GM12864 (cell line): ENCODE measurements around the gene NTSR1.

Source experiments
- DNase-seq: peaks from one replicate; pipeline ENCODE4 v3.0.0-alpha.2; 2011; ENCODE audit warnings: low read depth
- H3K4me3 ChIP-seq: 2 replicates; pipeline ENCODE4 v1.5.1; 2011; ENCODE audit warnings: mild to moderate bottlenecking, low read depth, low read length, control low read depth
- TF ChIP-seq, protein P1 (sequence below): IDR thresholded peaks from 2 replicates; pipeline ENCODE4 v1.5.1; 2011; ENCODE audit warnings: low read depth, mild to moderate bottlenecking, moderate library complexity, low read length, control low read depth, inconsistent platforms; ENCODE audit errors: missing control alignments

The NTSR1 gene

DNA sequence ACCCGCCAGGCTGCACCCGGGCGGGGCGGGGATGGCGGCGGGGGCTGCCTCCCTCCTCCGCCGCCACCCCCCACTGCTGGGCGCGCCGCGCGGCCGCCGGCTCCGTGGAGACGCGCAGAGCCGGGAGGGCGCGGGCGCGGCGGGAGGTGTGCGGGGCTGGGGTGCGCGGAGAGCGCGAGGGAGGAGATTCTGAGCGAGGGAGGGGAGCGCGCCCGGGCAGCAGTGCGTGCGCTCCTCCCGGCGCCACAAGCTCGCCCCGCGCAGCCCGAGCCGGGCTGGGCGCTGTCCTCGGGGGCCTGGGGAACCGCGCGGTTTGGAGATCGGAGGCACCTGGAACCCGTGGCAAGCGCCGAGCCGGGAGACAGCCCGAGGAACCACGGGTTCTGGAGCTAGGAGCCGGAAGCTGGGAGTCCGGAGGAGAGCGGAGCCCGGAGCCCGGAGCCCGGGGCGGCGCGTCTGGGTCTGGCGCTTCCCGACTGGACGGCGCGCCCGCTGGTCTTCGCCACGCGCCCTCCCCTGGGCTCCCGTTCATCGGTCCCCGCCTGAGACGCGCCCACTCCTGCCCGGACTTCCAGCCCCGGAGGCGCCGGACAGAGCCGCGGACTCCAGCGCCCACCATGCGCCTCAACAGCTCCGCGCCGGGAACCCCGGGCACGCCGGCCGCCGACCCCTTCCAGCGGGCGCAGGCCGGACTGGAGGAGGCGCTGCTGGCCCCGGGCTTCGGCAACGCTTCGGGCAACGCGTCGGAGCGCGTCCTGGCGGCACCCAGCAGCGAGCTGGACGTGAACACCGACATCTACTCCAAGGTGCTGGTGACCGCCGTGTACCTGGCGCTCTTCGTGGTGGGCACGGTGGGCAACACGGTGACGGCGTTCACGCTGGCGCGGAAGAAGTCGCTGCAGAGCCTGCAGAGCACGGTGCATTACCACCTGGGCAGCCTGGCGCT lies at the start of gene NTSR1:
TSS of gene NTSR1 (plus strand) at position 246 of the 946 bp plus-strand sequence. CDS start at position 618, 372 bp downstream.
- DNase-seq, result no peak
- TF ChIP-seq, protein P1, sequence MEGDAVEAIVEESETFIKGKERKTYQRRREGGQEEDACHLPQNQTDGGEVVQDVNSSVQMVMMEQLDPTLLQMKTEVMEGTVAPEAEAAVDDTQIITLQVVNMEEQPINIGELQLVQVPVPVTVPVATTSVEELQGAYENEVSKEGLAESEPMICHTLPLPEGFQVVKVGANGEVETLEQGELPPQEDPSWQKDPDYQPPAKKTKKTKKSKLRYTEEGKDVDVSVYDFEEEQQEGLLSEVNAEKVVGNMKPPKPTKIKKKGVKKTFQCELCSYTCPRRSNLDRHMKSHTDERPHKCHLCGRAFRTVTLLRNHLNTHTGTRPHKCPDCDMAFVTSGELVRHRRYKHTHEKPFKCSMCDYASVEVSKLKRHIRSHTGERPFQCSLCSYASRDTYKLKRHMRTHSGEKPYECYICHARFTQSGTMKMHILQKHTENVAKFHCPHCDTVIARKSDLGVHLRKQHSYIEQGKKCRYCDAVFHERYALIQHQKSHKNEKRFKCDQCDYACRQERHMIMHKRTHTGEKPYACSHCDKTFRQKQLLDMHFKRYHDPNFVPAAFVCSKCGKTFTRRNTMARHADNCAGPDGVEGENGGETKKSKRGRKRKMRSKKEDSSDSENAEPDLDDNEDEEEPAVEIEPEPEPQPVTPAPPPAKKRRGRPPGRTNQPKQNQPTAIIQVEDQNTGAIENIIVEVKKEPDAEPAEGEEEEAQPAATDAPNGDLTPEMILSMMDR, result no peak
- H3K4me3 ChIP-seq, result no peak within 1 kb of the TSS

DNA sequence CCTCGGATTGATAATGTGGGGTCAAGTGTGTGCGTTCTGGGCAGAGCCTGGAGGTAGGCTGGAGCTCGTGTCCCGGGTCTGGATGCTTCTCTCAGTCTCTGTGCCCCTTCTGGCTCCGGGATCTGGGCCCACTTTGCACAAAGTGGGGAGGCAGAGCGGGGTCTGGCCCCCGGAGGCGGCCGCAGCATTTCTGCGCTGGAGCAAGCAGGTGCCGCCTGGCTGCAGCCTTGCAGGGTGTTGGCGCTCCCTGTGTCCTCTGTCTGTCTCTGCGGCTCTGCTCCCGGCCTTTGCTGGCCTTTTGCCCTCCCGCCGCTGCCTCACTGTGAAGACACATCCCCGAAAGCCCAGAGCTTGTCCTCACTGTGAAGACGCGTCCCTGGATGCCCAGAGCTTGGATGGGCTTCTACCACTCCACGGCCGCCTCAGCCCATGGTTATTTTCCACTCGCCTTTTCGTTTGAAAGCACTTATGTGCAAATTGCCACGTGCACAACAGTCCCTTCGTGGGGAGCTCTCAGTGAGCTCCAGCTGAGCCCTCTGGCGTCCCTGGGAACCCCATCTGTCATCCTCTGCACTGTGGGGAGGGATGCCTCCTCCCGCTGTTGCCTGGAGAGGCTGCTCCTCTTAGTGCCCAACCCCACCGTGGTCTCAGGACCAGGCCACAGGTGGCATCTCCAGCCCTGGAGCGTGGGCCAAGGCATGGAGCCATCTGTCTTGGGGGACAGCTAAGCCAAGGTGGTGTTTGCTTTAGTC lies 49.0 kb upstream of the NTSR1 start:
- TF ChIP-seq, protein P1, result no peak
- no peak for DNase-seq

DNA sequence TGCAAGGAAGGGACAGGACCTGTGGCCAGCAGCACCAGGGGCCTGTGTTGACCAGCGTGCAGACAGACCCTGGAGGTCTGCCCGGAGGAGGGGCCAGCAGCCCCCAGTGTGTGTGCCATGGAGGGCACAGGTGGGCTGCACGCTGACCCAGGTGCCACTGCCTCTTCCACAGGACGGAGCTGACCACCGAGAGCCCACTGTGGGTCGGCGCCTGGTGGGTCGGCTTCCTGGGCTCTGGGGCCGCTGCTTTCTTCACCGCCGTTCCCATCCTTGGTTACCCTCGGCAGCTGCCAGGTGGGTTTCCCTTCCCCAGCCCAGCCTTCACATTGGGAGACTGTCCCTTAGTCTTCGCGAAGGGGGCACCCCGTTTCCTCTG lies 48.4 kb upstream of the NTSR1 start:
- H3K4me3 ChIP-seq, result no peak overlapping the region
- no peak for DNase-seq
- TF ChIP-seq, protein P1, result no peak

More for the DNA sequence above, 49.0 kb upstream of the NTSR1 start:
- no peak overlapping the region for H3K4me3 ChIP-seq

DNA sequence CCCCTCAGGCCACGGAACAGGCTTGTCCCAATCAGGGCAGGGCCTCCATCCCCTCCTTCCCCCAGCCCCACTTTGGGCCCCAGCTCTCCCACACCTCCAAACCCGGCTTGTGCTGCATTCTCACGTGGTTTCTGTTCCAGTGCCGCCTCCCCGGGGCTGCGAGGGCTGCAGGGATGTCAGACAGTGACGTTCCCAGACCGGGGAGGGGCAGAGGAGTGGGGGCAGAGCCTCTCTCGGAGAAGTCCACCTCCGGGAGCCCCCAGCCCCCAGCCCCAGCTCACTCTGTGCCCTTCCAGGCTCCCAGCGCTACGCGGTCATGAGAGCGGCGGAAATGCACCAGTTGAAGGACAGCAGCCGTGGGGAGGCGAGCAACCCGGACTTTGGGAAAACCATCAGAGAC lies 47.9 kb upstream of the NTSR1 start:
- TF ChIP-seq, protein P1, result no peak
- no peak for DNase-seq
- no peak overlapping the region for H3K4me3 ChIP-seq

DNA sequence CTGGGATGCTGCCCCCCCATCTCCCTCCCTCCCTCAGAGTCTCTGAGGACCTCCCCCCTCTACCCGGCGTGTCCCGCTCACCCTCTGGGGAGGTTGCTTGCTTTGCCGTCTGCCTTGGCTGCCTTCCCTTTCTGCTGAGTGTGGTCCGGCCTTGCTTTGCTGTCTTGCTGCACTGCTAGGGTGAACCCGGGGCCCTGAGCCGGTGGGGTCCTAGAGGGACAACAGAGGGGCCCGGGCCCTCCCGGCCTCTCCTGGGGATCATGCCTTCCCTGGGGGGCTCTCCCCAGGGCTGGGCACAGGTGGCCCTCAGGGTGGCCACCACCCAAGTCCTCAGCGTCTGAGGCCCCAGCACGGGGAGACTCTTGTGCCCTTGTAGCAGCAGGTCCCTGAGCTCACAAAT lies 47.0 kb upstream of the NTSR1 start:
- no peak overlapping the region for H3K4me3 ChIP-seq
- DNase-seq, result no peak
- TF ChIP-seq, protein P1, result no peak

DNA sequence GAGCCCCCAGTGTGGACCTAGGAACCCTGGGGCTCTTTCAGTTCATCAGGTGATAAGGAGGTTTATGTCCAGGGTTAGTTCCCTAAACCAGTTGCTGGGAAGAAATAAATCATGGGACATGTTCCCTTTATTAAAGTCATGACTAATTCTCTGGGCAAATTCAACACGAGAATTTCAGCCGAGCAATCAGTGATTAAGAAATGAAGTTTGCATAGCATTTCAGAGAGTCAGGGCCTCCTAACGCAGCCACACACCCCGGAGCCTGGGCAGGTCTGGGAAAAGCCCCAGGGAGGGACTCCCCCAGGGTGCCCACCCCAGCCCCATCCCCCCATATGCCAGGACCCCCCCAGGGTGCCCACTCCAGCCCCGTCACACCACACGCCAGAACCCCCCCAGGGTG lies 46.2 kb upstream of the NTSR1 start:
- TF ChIP-seq, protein P1, result no peak

More for the DNA sequence above, 46.2 kb upstream of the NTSR1 start:
- H3K4me3 ChIP-seq, result no peak overlapping the region
- DNase-seq, result no peak
